HCT116 (cell line): Measurements from ENCODE around the gene WDR48.

Experiments used
- ATF3 ChIP-seq: IDR thresholded peaks from 2 replicates; pipeline ENCODE4 v1.6.1; 2012
- CTCF ChIP-seq, 3 experiments: fragments of 200-600 bp in 1 of 3; sonication (generic) in 1 of 3; IDR thresholded peaks in 2 of 3; conservative IDR thresholded peaks in 1 of 3; 2 replicates each; pipeline ENCODE4 v1.5.1; 2012 to 2017; ENCODE audit warnings: low read depth in 2 of 3, low read length in 2 of 3, antibody characterized with exemption in 1 of 3, borderline replicate concordance in 1 of 3, control low read depth in 1 of 3, mild to moderate bottlenecking in 1 of 3, mixed read lengths in 1 of 3, mixed run types in 1 of 3, moderate library complexity in 1 of 3; ENCODE audit not compliant: insufficient read depth in 1 of 3
- EZH2 ChIP-seq: fragments of 200-600 bp; sonication (generic); IDR thresholded peaks from 2 replicates; pipeline ENCODE4 v1.6.1; 2017; ENCODE audit warnings: antibody characterized with exemption, mixed run types
- EZH2phosphoT487 ChIP-seq: fragments of 200-600 bp; IDR thresholded peaks from 2 replicates; pipeline ENCODE4 v1.6.1; 2018; ENCODE audit warnings: antibody characterized with exemption, borderline replicate concordance
- JUND ChIP-seq: IDR thresholded peaks from 2 replicates; pipeline ENCODE4 v1.6.1; 2012
- MAX ChIP-seq: IDR thresholded peaks from 2 replicates; pipeline ENCODE4 v1.6.1; 2012
- POLR2A ChIP-seq: IDR thresholded peaks from 2 replicates; pipeline ENCODE4 v1.7.0; 2011; ENCODE audit warnings: borderline replicate concordance; ENCODE audit not compliant: insufficient read depth, insufficient read length; ENCODE audit errors: extremely low read depth
- POLR2AphosphoS5 ChIP-seq: IDR thresholded peaks from 2 replicates; pipeline ENCODE4 v1.6.1; 2011; ENCODE audit warnings: mild to moderate bottlenecking, low read depth, low read length, moderate library complexity
- REST ChIP-seq: IDR thresholded peaks from 2 replicates; pipeline ENCODE4 v1.6.1; 2012; ENCODE audit warnings: low read depth
- SP1 ChIP-seq: IDR thresholded peaks from 2 replicates; pipeline ENCODE4 v1.6.1; 2012; ENCODE audit warnings: low read depth
- YY1 ChIP-seq: IDR thresholded peaks from 2 replicates; pipeline ENCODE4 v1.6.1; 2011; ENCODE audit warnings: low read length, low read depth, moderate library complexity, mild to moderate bottlenecking; ENCODE audit not compliant: insufficient replicate concordance; ENCODE audit errors: extremely low read depth
- ZFX ChIP-seq: fragments of 450-650 bp; IDR thresholded peaks from 2 replicates; pipeline ENCODE4 v1.6.1; 2017
- ZNF274 ChIP-seq: fragments of 200-500 bp; sonication (Bioruptor generic); IDR thresholded peaks from 2 replicates; pipeline ENCODE4 v1.6.1; 2014; ENCODE audit warnings: mild to moderate bottlenecking, low read depth, low read length, inconsistent platforms

- TF ChIP-seq CTCF (IDR thresholded peaks at IDR 0.05 in 2 of 3, conservative IDR thresholded peaks at IDR 0.05 in 1 of 3; ENCODE audit: borderline replicate concordance in 1 of 3, insufficient read depth in 1 of 3, low read depth in 2 of 3, low read length in 2 of 3) (no peak), EZH2phosphoT487 (no peak), YY1 (no peak), EZH2 (no peak), POLR2A (no peak), REST (no peak), ZNF274 (no peak), ATF3 (no peak), POLR2AphosphoS5 (no peak), MAX (no peak), JUND (no peak), ZFX (no peak), SP1 (no peak)
These were observed 60.3 kb downstream of the WDR48 start for GRCh38 chr3:39112113-39112512.
